ENCODE measurements around the gene KRT82.

KRT82 gene

DNA sequence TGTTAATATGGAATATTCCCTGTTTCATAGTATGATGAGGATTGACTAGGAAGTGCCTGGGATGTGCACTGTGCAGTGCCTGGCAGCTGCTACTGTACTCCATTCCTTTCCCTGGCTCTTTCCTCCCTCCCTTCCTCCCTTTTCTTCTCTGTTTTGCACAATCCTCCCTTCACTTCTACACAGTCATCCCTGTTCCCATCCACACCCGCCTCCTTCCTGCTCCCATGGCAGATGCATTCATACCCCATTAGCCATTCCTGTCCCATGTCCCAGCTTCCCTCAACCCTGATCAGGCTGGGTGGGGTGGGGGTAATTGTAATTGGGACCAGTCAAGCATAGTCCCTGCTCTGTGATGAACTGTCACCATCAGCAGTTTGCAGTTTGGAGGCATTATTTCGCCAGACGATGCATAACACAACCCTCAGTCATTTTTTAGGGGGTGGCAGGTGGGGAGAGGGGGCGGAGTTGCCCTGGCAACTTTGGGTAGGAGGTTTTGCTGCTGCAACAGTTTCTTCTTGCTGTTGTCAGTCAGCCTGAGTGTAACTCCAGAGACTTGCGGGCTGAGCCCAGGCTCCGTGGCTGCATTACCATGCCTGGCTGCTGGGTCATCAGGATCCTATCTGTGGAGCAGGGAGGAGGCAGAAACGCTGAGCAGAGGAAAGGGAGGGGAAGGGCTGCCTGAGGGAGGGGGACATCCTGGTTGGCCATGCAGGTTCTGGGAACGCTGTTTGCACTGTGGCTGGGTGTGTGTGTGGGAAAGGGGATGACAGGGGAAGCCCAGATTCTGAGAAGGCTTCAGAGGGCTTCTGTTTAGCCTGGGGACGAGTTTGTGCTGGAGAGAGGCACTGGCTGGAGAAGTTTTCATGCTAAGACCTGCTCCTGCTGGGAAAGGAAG, 16.6 kb downstream of the KRT82 start:
- Histone ChIP-seq H2AFZ (ENCODE audit: low read length) (no peak overlapping the region), H3K36me3 (ENCODE audit: insufficient read depth, low read length) (no peaks in the 10 kb centered on the region), H4K20me1 (ENCODE audit: insufficient read depth, low read length) (no peaks in the 10 kb centered on the region), H3K9me3 (ENCODE audit: low read length) (no peaks in the 10 kb centered on the region), H3K9me2 (ENCODE audit: low read depth, low read length) (no peaks in the 10 kb centered on the region), H3K9ac (ENCODE audit: low read length) (no peak overlapping the region), H3K4me1 (ENCODE audit: insufficient read depth, low read length, severe bottlenecking) (no peaks in the 10 kb centered on the region), H3K27ac (ENCODE audit: low read depth, low read length, poor library complexity, severe bottlenecking) (no peak overlapping the region), H3K4me3 (ENCODE audit: low read depth, low read length, poor library complexity, severe bottlenecking) (no peak overlapping the region), H3K79me2 (ENCODE audit: insufficient read depth, low read length) (no peaks in the 10 kb centered on the region), H3K27me3 (ENCODE audit: insufficient read depth, low read length) (peaks cover 6% of the 10 kb centered on the region; the same call in 1 of the 2 replicates), H3F3A (ENCODE audit: insufficient read depth, low read length) (no peaks in the 10 kb centered on the region), H3K4me2 (ENCODE audit: low read length) (no peak overlapping the region)
- TF ChIP-seq EZH2 (IDR thresholded peaks at IDR 0.05; ENCODE audit: borderline replicate concordance, low read length) = no peak

DNA sequence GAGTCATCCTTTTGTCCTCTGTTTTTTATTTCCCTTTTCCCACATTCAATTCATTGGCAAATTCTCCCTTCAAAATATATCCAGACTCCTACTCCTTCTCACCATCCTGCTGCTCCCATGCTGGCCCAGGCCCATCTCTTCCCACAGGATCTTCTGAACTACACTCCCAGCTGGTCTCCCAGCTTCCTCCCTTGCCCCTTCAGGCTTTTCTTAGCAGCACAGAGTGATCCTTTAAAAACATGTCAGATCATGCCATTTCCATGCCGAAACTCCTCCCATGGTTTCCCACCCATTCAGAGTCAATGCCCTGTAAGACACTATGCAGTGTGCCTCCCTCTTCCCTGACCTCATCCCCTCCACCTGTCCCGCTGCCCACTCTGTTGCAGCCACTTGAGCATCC, 18.3 kb downstream of the KRT82 start:
- no peaks in the 10 kb centered on the region for H3K4me1 ChIP-seq (ENCODE audit: insufficient read depth, low read length, severe bottlenecking)
- TF ChIP-seq, protein P1, sequence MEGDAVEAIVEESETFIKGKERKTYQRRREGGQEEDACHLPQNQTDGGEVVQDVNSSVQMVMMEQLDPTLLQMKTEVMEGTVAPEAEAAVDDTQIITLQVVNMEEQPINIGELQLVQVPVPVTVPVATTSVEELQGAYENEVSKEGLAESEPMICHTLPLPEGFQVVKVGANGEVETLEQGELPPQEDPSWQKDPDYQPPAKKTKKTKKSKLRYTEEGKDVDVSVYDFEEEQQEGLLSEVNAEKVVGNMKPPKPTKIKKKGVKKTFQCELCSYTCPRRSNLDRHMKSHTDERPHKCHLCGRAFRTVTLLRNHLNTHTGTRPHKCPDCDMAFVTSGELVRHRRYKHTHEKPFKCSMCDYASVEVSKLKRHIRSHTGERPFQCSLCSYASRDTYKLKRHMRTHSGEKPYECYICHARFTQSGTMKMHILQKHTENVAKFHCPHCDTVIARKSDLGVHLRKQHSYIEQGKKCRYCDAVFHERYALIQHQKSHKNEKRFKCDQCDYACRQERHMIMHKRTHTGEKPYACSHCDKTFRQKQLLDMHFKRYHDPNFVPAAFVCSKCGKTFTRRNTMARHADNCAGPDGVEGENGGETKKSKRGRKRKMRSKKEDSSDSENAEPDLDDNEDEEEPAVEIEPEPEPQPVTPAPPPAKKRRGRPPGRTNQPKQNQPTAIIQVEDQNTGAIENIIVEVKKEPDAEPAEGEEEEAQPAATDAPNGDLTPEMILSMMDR (IDR thresholded peaks at IDR 0.05; ENCODE audit: low read length) = no peak
- TF ChIP-seq EZH2 (IDR thresholded peaks at IDR 0.05; ENCODE audit: borderline replicate concordance, low read length) = no peak
- H3K36me3 ChIP-seq (ENCODE audit: insufficient read depth, low read length) = no peaks in the 10 kb centered on the region
- no peak overlapping the region for H3K9ac ChIP-seq (ENCODE audit: low read length)
- no peak overlapping the region for H3K4me3 ChIP-seq (ENCODE audit: low read depth, low read length, poor library complexity, severe bottlenecking)
- no peak overlapping the region for H3K4me2 ChIP-seq (ENCODE audit: low read length)
- H3K9me2 ChIP-seq (ENCODE audit: low read depth, low read length) = no peaks in the 10 kb centered on the region
- H3K27ac ChIP-seq (ENCODE audit: low read depth, low read length, poor library complexity, severe bottlenecking) = no peak overlapping the region
- peaks cover 6% of the 10 kb centered on the region; the same call in 1 of the 2 replicates for H3K27me3 ChIP-seq (ENCODE audit: insufficient read depth, low read length)
- no peak overlapping the region for H2AFZ ChIP-seq (ENCODE audit: low read length)
- no peaks in the 10 kb centered on the region for H3F3A ChIP-seq (ENCODE audit: insufficient read depth, low read length)
- H3K9me3 ChIP-seq (ENCODE audit: low read length) = no peaks in the 10 kb centered on the region
- H3K79me2 ChIP-seq (ENCODE audit: insufficient read depth, low read length) = no peaks in the 10 kb centered on the region
- H4K20me1 ChIP-seq (ENCODE audit: insufficient read depth, low read length) = no peaks in the 10 kb centered on the region

DNA sequence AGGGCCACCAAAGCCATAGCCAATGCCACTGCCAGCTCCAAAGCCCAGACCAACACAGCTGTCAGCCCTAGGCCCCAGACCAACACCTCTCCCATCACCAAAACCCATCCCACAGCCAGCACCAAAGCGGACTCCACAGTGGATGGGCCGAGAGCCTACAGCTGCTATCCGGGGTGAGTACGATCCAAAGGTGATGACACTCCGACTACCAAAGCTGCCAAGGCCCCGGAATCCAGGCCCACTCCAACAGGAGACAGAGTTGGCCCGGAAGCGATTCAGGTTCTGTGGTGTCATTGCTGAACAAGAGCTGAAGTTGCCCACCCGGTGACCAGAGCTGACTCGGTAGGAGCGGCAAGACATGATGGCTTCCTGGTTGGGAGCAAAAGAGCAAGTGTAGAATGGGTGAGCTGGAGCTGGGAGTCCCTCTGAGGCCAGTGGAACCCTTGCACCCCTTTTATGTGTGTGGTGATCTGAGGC, 20.9 kb downstream of the KRT82 start, which contains the start of gene KRT84:
TSS of gene KRT84 (minus strand) at position 427 of the 477 bp plus-strand sequence. CDS start at position 360, 67 bp downstream.
- no peaks in the 10 kb centered on the region for H3F3A ChIP-seq (ENCODE audit: insufficient read depth, low read length)
- H4K20me1 ChIP-seq (ENCODE audit: insufficient read depth, low read length) = no peaks in the 10 kb centered on the region
- no peak within 1 kb of the TSS for H3K9ac ChIP-seq (ENCODE audit: low read length)
- no peak within 1 kb of the TSS for H3K4me2 ChIP-seq (ENCODE audit: low read length)
- no peak for TF ChIP-seq EZH2 (IDR thresholded peaks at IDR 0.05; ENCODE audit: borderline replicate concordance, low read length)
- TF ChIP-seq, protein P1 (IDR thresholded peaks at IDR 0.05; ENCODE audit: low read length) = no peak
- H3K27me3 ChIP-seq (ENCODE audit: insufficient read depth, low read length) = peaks cover 6% of the 10 kb centered on the region; the same call in 1 of the 2 replicates
- H3K79me2 ChIP-seq (ENCODE audit: insufficient read depth, low read length) = no peaks in the 10 kb centered on the region
- H3K4me1 ChIP-seq (ENCODE audit: insufficient read depth, low read length, severe bottlenecking) = no peaks in the 10 kb centered on the region
- no peak within 1 kb of the TSS for H3K4me3 ChIP-seq (ENCODE audit: low read depth, low read length, poor library complexity, severe bottlenecking)
- no peak within 1 kb of the TSS for H2AFZ ChIP-seq (ENCODE audit: low read length)
- H3K9me2 ChIP-seq (ENCODE audit: low read depth, low read length) = no peaks in the 10 kb centered on the region
- H3K9me3 ChIP-seq (ENCODE audit: low read length) = no peaks in the 10 kb centered on the region
- H3K36me3 ChIP-seq (ENCODE audit: insufficient read depth, low read length) = no peaks in the 10 kb centered on the region
- H3K27ac ChIP-seq (ENCODE audit: low read depth, low read length, poor library complexity, severe bottlenecking) = no peak within 1 kb of the TSS

All from OCI-LY1 (cell line).